HG03045 (cell line): ENCODE results near the gene WDR88.
"Not testable (repeated sequence)": the region's sequence is repeated elsewhere in the genome, so short reads cannot be mapped to it uniquely, and the experiment has no call there.

Experiments used
- ATAC-seq: cut with Tn5 transposase; IDR thresholded peaks from one replicate; pipeline ENCODE4 v1.9.1; 2021; ENCODE audit warnings: mild to moderate bottlenecking, moderate library complexity; ENCODE audit not compliant: unreplicated experiment

WDR88 gene

GRCh38 chr19:33132021-33132420, at the start of gene WDR88:
WDR88 (plus strand) TSS chr19:33132114; CDS start chr19:33132170, 56 bp downstream.
- no peak for ATAC-seq

DNA sequence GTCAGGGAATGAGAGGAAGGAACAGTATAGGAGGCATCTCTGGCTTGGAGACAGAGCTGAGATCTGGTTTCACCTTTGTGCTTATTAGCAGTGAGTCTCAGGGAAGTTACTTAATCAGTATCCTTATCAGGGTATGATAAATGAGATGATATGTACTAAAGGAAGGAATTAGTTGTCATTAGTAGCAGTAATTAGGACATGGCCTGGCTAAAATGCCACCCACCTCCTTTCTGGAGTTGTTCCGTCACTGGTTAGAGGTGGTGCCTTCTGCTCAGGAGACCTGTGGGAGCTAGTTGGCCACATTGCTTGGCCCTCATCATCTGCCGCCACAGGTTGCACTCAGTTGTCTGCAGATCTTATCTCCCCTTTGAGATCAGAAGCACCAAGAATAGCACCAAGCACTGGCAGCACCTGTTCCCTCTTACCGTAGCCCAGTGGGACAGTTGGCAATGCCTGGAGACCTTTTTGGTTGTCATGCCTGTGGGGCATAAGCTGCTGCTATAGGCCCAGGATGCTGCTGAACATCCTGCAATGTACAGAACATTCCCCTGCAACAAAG, 46.3 kb upstream of the WDR88 start:
- no peak for ATAC-seq

DNA sequence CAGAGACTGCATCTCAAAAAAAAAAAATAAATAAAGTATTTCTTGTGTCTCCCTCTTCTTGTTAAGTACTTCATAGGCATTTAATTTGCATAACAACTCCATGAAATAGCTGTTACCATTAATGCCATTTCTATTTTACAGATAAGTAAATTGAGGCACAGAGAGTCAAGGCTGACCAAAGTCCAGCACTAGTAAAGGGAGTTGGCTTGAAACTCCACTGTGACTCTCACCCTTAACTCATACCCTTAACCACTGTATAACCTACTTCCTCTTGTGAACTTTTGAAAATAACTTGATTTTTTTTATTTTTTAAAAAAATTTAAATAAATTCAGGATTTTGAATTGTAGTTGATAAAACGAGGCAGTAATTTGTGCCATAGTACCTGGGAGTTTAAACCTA, 45.0 kb upstream of the WDR88 start:
- no peak for ATAC-seq

DNA sequence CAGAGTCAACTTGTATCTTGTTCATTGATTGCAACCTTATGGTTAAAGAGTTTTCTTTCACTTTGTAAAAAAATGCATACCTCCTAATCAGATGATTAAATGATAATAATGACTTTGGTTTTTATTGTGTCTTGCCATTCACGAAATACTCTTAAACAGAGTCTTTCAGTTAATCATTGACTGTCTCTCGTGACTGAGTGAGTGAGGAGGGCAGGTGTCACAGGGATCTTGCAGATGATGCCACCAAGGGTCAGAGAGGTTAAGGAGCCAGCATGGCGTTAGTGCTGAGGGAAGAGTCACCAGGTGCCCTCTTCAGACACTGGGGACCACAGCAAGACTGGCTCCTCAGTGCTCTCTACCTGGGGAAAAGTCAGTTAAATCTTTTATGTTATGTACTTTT, 42.9 kb upstream of the WDR88 start:
- ATAC-seq: no peak

DNA sequence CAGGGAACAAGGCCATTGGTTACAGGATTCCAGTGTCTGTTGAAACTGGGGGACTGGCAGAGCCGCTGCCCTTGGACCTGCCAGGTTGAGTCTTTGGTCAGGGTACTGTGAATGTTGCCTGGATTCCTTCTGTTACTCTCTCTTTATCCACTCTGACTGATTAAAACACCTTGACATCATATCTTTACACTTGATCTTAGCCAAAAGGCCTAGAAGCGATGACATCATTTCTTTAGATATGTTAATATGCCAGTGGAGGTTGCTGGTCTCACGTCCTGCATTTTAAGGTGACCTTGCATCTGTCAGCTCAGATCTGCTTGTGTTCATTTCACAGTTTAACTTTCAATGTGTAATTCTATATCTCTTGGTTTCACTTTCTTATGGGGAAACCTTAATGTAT, 41.7 kb upstream of the WDR88 start:
- ATAC-seq: no peak

GRCh38 chr19:33093420-33094210, 38.3 kb upstream of the WDR88 start:
- no peak for ATAC-seq

DNA sequence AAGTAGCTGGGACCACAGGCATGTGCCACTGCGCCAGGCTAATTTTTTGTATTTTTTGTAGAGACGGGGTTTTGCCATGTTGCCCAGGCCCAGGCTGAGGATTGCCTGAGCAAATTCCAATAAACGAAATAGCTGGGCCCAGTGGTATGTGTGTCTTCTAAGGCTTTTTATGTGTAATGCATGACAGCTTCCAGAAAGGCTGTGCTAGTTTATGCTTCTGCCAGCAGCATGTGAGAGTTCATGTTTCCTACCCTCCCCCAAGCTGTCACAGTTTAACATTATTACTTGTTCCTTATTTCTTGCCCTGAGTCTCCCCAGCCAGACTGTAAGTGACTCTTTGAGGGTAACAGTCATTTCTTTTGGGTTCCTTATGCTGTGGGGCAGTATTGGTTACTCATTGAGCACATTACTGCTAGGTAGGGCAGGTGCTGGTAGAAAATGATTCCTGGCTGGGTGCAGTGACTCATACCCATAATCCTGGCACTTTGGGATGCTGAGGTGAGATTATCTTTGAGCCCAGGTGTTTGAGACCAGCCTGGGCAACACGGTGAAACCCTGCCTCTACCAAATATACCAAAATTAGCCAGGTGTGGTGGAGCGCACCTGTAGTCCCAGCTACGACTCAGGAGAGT, 37.4 kb upstream of the WDR88 start:
- no peak for ATAC-seq

GRCh38 chr19:33096005-33096404, 35.9 kb upstream of the WDR88 start:
- ATAC-seq: no peak

GRCh38 chr19:33098055-33098534, 33.8 kb upstream of the WDR88 start:
- no peak for ATAC-seq

- no peak for ATAC-seq
These were observed 30.8 kb upstream of the WDR88 start for GRCh38 chr19:33100894-33101644.

DNA sequence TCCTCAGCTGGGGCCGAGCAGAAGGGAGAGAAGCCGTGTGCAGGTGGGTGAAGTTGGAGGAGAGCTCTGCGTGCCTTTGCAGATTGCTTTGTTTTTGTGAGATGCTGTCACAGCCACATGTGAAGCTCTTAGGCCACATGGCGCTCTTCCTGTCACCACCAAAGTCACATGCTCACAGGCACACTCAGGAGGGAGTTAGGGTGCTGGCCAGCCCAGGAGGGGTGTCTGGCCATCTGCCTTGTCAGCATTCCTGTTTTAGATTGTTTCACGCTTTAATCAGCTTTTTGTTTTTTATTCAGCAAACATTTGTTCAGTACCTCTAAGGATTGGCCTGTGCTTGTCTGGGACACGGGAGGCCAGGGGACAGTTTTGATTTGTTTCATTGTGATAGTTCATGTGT, 29.0 kb upstream of the WDR88 start:
- ATAC-seq: no peak

GRCh38 chr19:33108161-33108560, 23.8 kb upstream of the WDR88 start:
- no peak for ATAC-seq

DNA sequence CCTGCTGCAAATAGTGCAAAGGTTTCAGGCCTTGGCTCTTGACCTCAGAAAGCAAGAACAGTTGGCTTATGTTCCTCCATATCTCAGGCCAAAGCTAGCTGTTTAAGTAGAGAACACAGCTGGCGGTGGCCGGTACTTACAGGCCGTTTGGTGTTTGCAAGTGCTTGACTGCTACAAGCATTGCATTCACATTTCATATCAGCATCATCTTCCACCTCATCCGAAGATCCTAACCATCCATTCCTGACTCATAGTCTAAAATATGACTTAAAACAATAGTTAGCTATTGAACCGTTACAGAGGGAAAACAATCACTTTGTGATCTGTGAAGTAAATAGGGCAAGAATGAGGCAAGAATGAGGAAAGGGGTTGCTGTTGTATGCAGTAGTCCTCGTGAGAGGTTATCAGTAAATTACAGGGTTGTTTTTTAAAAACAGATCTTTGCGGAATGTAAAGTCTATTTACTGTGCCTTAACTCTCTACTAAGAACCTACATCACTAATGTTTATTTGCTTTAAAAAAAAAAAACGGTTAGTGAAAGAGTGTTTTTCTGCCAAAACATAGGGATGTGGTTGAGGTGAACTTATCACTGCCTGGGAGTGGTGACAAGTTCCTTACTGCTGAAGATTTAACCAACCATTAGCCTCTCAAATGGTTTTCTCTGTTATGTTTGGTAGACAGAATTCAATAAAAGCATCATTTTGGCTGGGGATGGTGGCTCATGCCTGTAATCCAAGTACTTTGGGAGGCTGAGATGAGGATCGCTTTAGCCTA, 21.6 kb upstream of the WDR88 start:
- no peak for ATAC-seq

DNA sequence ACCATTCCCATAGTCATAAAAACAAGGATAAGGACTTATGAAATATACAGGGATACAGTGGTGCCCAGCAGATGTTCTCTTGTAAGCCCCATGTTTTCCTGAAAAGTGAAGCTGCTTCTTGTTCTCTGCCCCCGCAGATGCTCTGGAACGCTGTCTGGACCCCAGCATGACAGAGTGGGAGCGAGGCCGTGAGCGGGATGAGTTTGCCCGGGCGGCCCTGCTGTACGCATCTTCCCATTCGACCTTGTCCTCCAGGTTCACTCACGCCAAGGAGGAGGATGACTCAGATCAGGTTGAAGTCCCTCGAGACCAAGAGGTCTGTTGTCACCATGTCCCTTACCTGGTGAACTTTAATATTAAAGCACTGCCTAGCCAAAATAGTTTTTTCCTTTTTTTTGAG, 20.3 kb upstream of the WDR88 start:
- ATAC-seq: no peak

GRCh38 chr19:33114312-33114711, 17.6 kb upstream of the WDR88 start:
- no peak for ATAC-seq

- no peak for ATAC-seq
These were observed 14.4 kb upstream of the WDR88 start for GRCh38 chr19:33117501-33117900.

- no peak for ATAC-seq
These were observed 13.3 kb upstream of the WDR88 start for GRCh38 chr19:33118643-33119042.

DNA sequence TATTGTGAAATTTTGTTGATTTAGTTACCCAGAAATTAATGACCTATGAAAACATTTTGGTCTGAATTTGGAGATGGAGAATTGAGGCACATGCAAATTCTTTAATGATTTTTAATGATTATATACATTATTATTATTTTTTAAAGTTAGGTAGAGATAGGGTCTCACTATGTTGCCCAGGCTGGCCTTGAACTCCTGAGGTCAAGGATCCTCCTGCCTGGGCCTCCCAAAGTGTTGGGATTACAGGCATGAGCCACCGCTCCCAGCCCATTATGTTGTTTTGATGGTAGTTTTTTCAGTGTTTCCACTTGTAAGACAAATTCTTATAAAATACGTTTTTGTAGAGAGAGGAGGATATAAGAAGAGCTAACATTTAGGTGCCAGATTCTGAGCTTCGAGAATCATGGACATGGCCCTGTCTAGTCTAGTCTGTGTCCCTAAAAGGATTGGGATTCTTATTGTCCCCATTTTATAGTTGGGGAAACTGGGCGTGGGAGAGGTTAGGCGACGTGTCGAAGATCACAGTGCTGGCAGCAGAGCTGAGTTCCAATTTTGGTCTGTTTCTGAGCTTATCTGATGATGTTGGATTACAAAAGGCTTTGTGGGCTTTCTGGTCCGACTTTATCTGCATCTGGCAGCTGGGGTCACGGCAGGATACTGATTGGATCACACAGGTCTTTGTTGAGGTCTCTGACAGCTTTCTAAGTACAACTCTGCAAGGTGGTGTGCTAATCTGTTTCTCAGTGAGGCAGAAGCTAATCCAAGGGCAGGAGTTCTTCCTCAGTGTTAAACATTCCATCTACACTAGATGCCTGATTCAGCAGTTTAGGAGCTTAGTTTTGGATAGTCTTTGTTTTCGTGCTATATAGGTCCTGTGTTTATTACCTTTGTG, 7.5 kb upstream of the WDR88 start:
- no peak for ATAC-seq

DNA sequence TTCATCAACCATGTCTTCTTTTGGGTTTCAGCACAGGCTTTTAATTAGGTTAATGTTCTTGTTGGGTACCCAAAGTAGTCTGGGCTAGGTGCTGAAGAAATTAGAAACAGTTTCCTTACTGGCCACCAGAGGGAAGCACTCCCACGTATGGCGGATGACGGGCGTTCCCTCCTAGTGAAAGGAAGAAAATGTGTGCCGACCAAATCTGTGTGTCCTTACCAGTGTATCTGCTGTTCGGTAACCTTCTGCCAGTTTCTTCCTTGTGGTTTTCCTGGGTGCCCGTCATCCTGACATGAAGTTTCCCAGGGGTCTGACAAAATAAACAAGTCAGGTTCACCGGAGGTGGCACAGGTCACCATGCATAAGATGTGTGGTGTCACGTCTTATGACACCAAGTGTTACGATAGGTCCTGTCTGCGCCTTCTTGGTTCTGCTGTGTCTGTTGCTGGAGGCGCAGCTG, 6.0 kb upstream of the WDR88 start:
- no peak for ATAC-seq

DNA sequence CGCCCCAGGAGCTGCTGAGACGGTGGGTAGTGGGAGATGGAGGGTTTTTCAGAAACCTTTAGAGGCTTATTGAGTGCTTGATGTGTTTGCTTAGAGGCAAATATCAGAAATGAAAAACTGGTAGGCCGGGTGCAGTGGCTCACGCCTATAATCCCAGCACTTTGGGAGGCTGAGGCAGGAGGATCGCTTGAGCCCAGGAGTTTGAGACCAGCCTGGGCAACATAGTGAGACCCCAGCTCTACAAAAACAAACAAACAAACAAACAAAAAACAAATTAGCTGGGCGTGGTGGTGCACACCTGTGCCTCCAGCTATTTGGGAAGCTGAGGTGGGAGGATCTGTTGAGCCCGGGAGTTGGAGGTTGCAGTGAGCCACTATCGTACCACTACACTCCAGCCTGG, 5.2 kb upstream of the WDR88 start:
- ATAC-seq: not testable (repeated sequence)
